Panc1 (cell line): ENCODE measurements around the gene PLXNA2. TPM values are rescaled to one million over a fixed set of nuclear protein-coding genes. Genes with fewer than 3 reads are reported as not detected.

Experiments used
- ATAC-seq: fragments of 200-7000 bp; cut with Tn5 transposase; 2 replicates; pipeline ENCODE4 v1.9.1; 2020; ENCODE audit warnings: mild to moderate bottlenecking, moderate library complexity
- BruUV-seq: library from RNA; stranded (reverse); fragments of 400-500 nt; replicated peaks from 2 replicates; lab custom pipeline; 2021; lab: Mats Ljungman, UMichigan
- CTCF ChIA-PET: fragments of 300-600 bp; sonication (Branson Sonifier 250); formaldehyde crosslinking; loops from one replicate; lab custom pipeline; 2022; ENCODE audit warnings: antibody characterized with exemption; lab: Charles Lee
- POLR2A ChIA-PET: fragments of 300-600 bp; sonication (Branson Sonifier 250); formaldehyde crosslinking; loops from one replicate; lab custom pipeline; 2022; ENCODE audit warnings: antibody characterized with exemption; lab: Charles Lee
- DNase-seq: peaks from one replicate; pipeline ENCODE4 v3.0.0-alpha.2; 2010; ENCODE audit warnings: low read depth, low spot score
- H3K27ac ChIP-seq: 2 replicates; pipeline ENCODE4 v1.5.1; 2011; ENCODE audit warnings: mild to moderate bottlenecking, low read length, inconsistent platforms
- H3K27me3 ChIP-seq: fragments of 200-500 bp; sonication (Bioruptor generic); 2 replicates; pipeline ENCODE4 v1.6.0; 2014; ENCODE audit warnings: low read length, inconsistent platforms; ENCODE audit not compliant: control insufficient read depth, insufficient read depth
- H3K36me3 ChIP-seq: fragments of 200-500 bp; sonication (Bioruptor generic); 2 replicates; pipeline ENCODE4 v1.5.1; 2014; ENCODE audit warnings: inconsistent platforms, mild to moderate bottlenecking, low read length, moderate library complexity; ENCODE audit not compliant: control insufficient read depth, insufficient read depth
- H3K4me1 ChIP-seq: 2 replicates; pipeline ENCODE4 v1.5.1; 2011; ENCODE audit warnings: inconsistent platforms, mild to moderate bottlenecking, low read length, moderate library complexity; ENCODE audit not compliant: control insufficient read depth, insufficient read depth
- H3K4me3 ChIP-seq, 2 experiments: 2 replicates each; pipeline ENCODE4 v1.5.1; 2011 to 2012; ENCODE audit warnings: low read depth in 2 of 2, low read length in 2 of 2, mild to moderate bottlenecking in 2 of 2, inconsistent platforms in 1 of 2, moderate library complexity in 1 of 2
- H3K9me3 ChIP-seq: fragments of 200-500 bp; sonication (Bioruptor generic); 2 replicates; pipeline ENCODE4 v1.5.1; 2014; ENCODE audit warnings: low read depth, mild to moderate bottlenecking, inconsistent platforms, low read length, moderate library complexity; ENCODE audit not compliant: control insufficient read depth, insufficient read depth
- CTCF ChIP-seq: fragments of 450-650 bp; IDR thresholded peaks from 2 replicates; pipeline ENCODE4 v1.5.1; 2017; ENCODE audit warnings: mild to moderate bottlenecking
- POLR2AphosphoS5 ChIP-seq: IDR thresholded peaks from 2 replicates; pipeline ENCODE4 v1.6.1; 2012; ENCODE audit warnings: mild to moderate bottlenecking, low read depth, low read length, moderate library complexity
- REST ChIP-seq, 2 experiments: IDR thresholded peaks; 2 replicates each; pipeline ENCODE4 v1.6.1; 2011 to 2012; ENCODE audit warnings: low read depth in 2 of 2, control low read depth in 1 of 2, low read length in 1 of 2, mild to moderate bottlenecking in 1 of 2, moderate library complexity in 1 of 2; ENCODE audit not compliant: insufficient read depth in 1 of 2
- SIN3A ChIP-seq: IDR thresholded peaks from 2 replicates; pipeline ENCODE4 v1.6.1; 2012; ENCODE audit warnings: low read depth, mild to moderate bottlenecking, low read length, moderate library complexity, borderline replicate concordance; ENCODE audit not compliant: insufficient read depth
- TCF7L2 ChIP-seq: IDR thresholded peaks from 2 replicates; pipeline ENCODE4 v1.6.1; 2011; ENCODE audit warnings: mild to moderate bottlenecking, low read depth, low read length, inconsistent platforms
- in situ Hi-C: cut with HindIII; loops from 2 replicates; pipeline ENCODE4 v1.10.0; 2016; ENCODE audit warnings: low sequenced_read_pairs, low pct_unique_long_range_greater_than_20kb
- intact Hi-C: fragments of 100-400 bp; cut with micrococcal nuclease; formaldehyde crosslinking; loops from one replicate; pipeline ENCODE4 v1.10.0; 2022; ENCODE audit not compliant: unreplicated experiment
- total RNA-seq: library from RNA; stranded (reverse); gene quantifications from one replicate; pipeline ENCODE4 v1.2.1, GENCODE V29; 2021; ENCODE audit not compliant: unreplicated experiment

Gene PLXNA2
- total RNA-seq, 1 experiment from 2014 or later = 0.98 TPM

- ATAC-seq = no peak
- no peak for TF ChIP-seq POLR2AphosphoS5
- no peak for TF ChIP-seq SIN3A
- Histone ChIP-seq H3K27ac (no peak overlapping the region), H3K9me3 (no peaks in the 10 kb centered on the region), H3K27me3 (peaks cover 6% of the 10 kb centered on the region), H3K4me1 (no peaks in the 10 kb centered on the region), H3K4me3 (no peak overlapping the region), H3K36me3 (no peaks in the 10 kb centered on the region)
- BruUV-seq = no TSS peak
- POLR2A ChIA-PET = no interaction called here
- CTCF ChIA-PET = no interaction called here
- in situ Hi-C loops = no loop called here
- intact Hi-C loops = no loop called here
- no peak for DNase-seq
These were observed 213.7 kb downstream of the PLXNA2 start for GRCh38 chr1:208030288-208031091.

- no peaks in the 10 kb centered on the region for H3K9me3 ChIP-seq
- no peaks in the 10 kb centered on the region for H3K4me1 ChIP-seq
- no peak for DNase-seq
- no peak overlapping the region for H3K27ac ChIP-seq
- no TSS peak for BruUV-seq
- no peak for TF ChIP-seq SIN3A
- TF ChIP-seq POLR2AphosphoS5 = no peak
- no peak for TF ChIP-seq REST (IDR thresholded peaks at IDR 0.05; ENCODE audit: insufficient read depth in 1 of 2, low read depth in 2 of 2, low read length in 1 of 2)
- no peak for TF ChIP-seq CTCF
- no peak for TF ChIP-seq TCF7L2
- no peaks in the 10 kb centered on the region for H3K36me3 ChIP-seq
- CTCF ChIA-PET = no interaction called here
- POLR2A ChIA-PET = no interaction called here
- intact Hi-C loops (no loop called here), in situ Hi-C loops (no loop called here)
- no peak overlapping the region for H3K4me3 ChIP-seq
- no peak for ATAC-seq
- H3K27me3 ChIP-seq = no peaks in the 10 kb centered on the region; the same call in 1 of the 2 replicates
These were observed 214.6 kb downstream of the PLXNA2 start for GRCh38 chr1:208029381-208030287.
